Mucosa of rectum (tissue), 2 donors: ENCODE measurements around the gene NUP210.

Source experiments
- H3K27ac ChIP-seq, 2 donors: one replicate each; pipeline ENCODE4 v1.7.0; 2013; ENCODE audit warnings: inconsistent platforms in 2 of 2, low read depth in 2 of 2, low read length in 2 of 2
- H3K27me3 ChIP-seq, 2 donors: one replicate each; pipeline ENCODE4 v1.7.0; 2013; ENCODE audit warnings: low read length in 2 of 2; ENCODE audit not compliant: control insufficient read depth in 2 of 2, insufficient read depth in 2 of 2
- H3K36me3 ChIP-seq, 2 donors: one replicate each; pipeline ENCODE4 v1.7.0; 2013; ENCODE audit warnings: low read length in 2 of 2; ENCODE audit not compliant: control insufficient read depth in 2 of 2, insufficient read depth in 2 of 2
- H3K4me1 ChIP-seq, 2 donors: one replicate each; pipeline ENCODE4 v1.7.0; 2013; ENCODE audit warnings: low read length in 2 of 2, mild to moderate bottlenecking in 1 of 2; ENCODE audit not compliant: control insufficient read depth in 2 of 2, insufficient read depth in 2 of 2
- H3K4me3 ChIP-seq, 2 donors: one replicate each; pipeline ENCODE4 v1.7.0; 2013; ENCODE audit warnings: low read length in 2 of 2
- H3K9ac ChIP-seq, 2 donors: one replicate each; pipeline ENCODE4 v1.7.0; 2013; ENCODE audit warnings: low read length in 2 of 2, low read depth in 1 of 2, mild to moderate bottlenecking in 1 of 2
- H3K9me3 ChIP-seq, 2 donors: one replicate each; pipeline ENCODE4 v1.7.0; 2013; ENCODE audit warnings: low read length in 2 of 2; ENCODE audit not compliant: control insufficient read depth in 2 of 2
- donor health status: healthy.
- donor health status: Normal muscosa, but diverticular disease.

Gene NUP210

GRCh38 chr3:13283877-13284264 lies 136.3 kb downstream of the NUP210 start:
- Histone ChIP-seq H3K36me3 (no peaks in the 10 kb centered on the region), H3K27me3 (peaks cover 29 to 37% of the 10 kb centered on the region in 2 donors), H3K4me1 (no peaks in the 10 kb centered on the region), H3K9ac (no peak overlapping the region), H3K9me3 (peaks cover 3 to 6% of the 10 kb centered on the region in 2 donors), H3K27ac (no peak overlapping the region), H3K4me3 (no peak overlapping the region)

GRCh38 chr3:13282986-13283876 lies 136.9 kb downstream of the NUP210 start:
- H3K9ac ChIP-seq: no peak overlapping the region
- H3K4me1 ChIP-seq: no peaks in the 10 kb centered on the region
- peaks cover 30 to 37% of the 10 kb centered on the region in 2 donors for H3K27me3 ChIP-seq
- H3K27ac ChIP-seq: no peak overlapping the region
- H3K36me3 ChIP-seq: no peaks in the 10 kb centered on the region
- H3K9me3 ChIP-seq: peaks cover 3 to 6% of the 10 kb centered on the region in 2 donors
- peak overlapping the region in 1 of 2 donors; percentile 52 for H3K4me3 ChIP-seq

- Histone ChIP-seq H3K27me3 (peaks cover 32 to 37% of the 10 kb centered on the region in 2 donors), H3K27ac (no peak overlapping the region), H3K4me3 (peak overlapping the region; percentile 27 to 48)
Observed at GRCh38 chr3:13282358-13282985, 137.7 kb downstream of the NUP210 start.

GRCh38 chr3:13281507-13282357 lies 138.4 kb downstream of the NUP210 start:
- H3K9ac ChIP-seq: no peak overlapping the region
- H3K27me3 ChIP-seq: peaks cover 32 to 37% of the 10 kb centered on the region in 2 donors
- H3K27ac ChIP-seq: no peak overlapping the region
- H3K36me3 ChIP-seq: no peaks in the 10 kb centered on the region
- peak overlapping the region; percentile 27 to 48 for H3K4me3 ChIP-seq
- H3K4me1 ChIP-seq: no peaks in the 10 kb centered on the region
- H3K9me3 ChIP-seq: peaks cover under 1 to 6% of the 10 kb centered on the region in 2 donors

More at GRCh38 chr3:13282358-13282985, 137.7 kb downstream of the NUP210 start:
- Histone ChIP-seq H3K9me3 (peaks cover 3 to 6% of the 10 kb centered on the region in 2 donors), H3K36me3 (no peaks in the 10 kb centered on the region), H3K9ac (no peak overlapping the region), H3K4me1 (no peaks in the 10 kb centered on the region)

GRCh38 chr3:13280811-13281506 lies 139.2 kb downstream of the NUP210 start:
- Histone ChIP-seq H3K9ac (no peak overlapping the region), H3K27ac (no peak overlapping the region), H3K27me3 (peaks cover 29 to 40% of the 10 kb centered on the region in 2 donors), H3K9me3 (peaks cover 0 to 6% of the 10 kb centered on the region in 2 donors), H3K36me3 (no peaks in the 10 kb centered on the region), H3K4me1 (no peaks in the 10 kb centered on the region), H3K4me3 (no peak overlapping the region)

- H3K9me3 ChIP-seq: peaks cover 0 to 6% of the 10 kb centered on the region in 2 donors
- no peaks in the 10 kb centered on the region for H3K36me3 ChIP-seq
- H3K4me3 ChIP-seq: no peak overlapping the region
- no peak overlapping the region for H3K27ac ChIP-seq
- no peak overlapping the region for H3K9ac ChIP-seq
- H3K27me3 ChIP-seq: peaks cover 24 to 40% of the 10 kb centered on the region in 2 donors
- no peaks in the 10 kb centered on the region for H3K4me1 ChIP-seq
Observed at GRCh38 chr3:13280122-13280790, 139.9 kb downstream of the NUP210 start.

GRCh38 chr3:13279532-13279910 lies 140.6 kb downstream of the NUP210 start:
- no peak overlapping the region for H3K9ac ChIP-seq
- no peak overlapping the region for H3K4me3 ChIP-seq
- peaks cover 0 to 6% of the 10 kb centered on the region in 2 donors for H3K9me3 ChIP-seq
- no peak overlapping the region for H3K27ac ChIP-seq
- peaks cover 18 to 35% of the 10 kb centered on the region in 2 donors for H3K27me3 ChIP-seq
- no peaks in the 10 kb centered on the region for H3K4me1 ChIP-seq
- no peaks in the 10 kb centered on the region for H3K36me3 ChIP-seq

- H3K9me3 ChIP-seq: peaks cover 0 to 3% of the 10 kb centered on the region in 2 donors
- no peaks in the 10 kb centered on the region for H3K4me1 ChIP-seq
- no peak overlapping the region for H3K9ac ChIP-seq
- H3K4me3 ChIP-seq: no peak overlapping the region
- H3K27me3 ChIP-seq: peaks cover 17 to 33% of the 10 kb centered on the region in 2 donors
- no peak overlapping the region for H3K27ac ChIP-seq
- no peaks in the 10 kb centered on the region for H3K36me3 ChIP-seq
Observed at GRCh38 chr3:13278783-13279531, 141.2 kb downstream of the NUP210 start.
